Caki2 (cell line): ENCODE results near the gene CSNK1A1. TPM values are rescaled to one million over a fixed set of nuclear protein-coding genes. Genes with fewer than 3 reads are reported as not detected.
"Not testable (repeated sequence)": the region's sequence is repeated elsewhere in the genome, so short reads cannot be mapped to it uniquely, and the experiment has no call there.

Source experiments
- DNase-seq: peaks from one replicate; pipeline ENCODE4 v3.0.0-alpha.2; 2015; ENCODE audit warnings: low read depth
- in situ Hi-C: cut with HindIII; loops from 2 replicates; pipeline ENCODE4 v1.10.0; 2016; ENCODE audit warnings: low sequenced_read_pairs, low pct_unique_long_range_greater_than_20kb, mixed read lengths
- total RNA-seq: library from RNA; depleted of rRNA; stranded (reverse); fragments of >200 nt; shearing (Covaris generic); gene quantifications from 2 replicates; pipeline ENCODE4 v1.2.3, GENCODE V29; 2014; ENCODE audit warnings: low replicate concordance; rRNA removed

The CSNK1A1 gene
- total RNA-seq, 1 experiment from 2014 or later = 199 TPM

- DNase-seq = no peak
- in situ Hi-C loops = no loop called here
Measured at GRCh38 chr5:149450199-149450598, 101.0 kb downstream of the CSNK1A1 start.

GRCh38 chr5:149448831-149449714 lies 102.2 kb downstream of the CSNK1A1 start:
- in situ Hi-C loops = no loop called here
- DNase-seq = no peak

- DNase-seq = no peak
- in situ Hi-C loops = no loop called here
Measured at GRCh38 chr5:149448431-149448830, 102.8 kb downstream of the CSNK1A1 start.

GRCh38 chr5:149447373-149448367 lies 103.6 kb downstream of the CSNK1A1 start:
- in situ Hi-C loops = no loop called here
- no peak for DNase-seq

DNA sequence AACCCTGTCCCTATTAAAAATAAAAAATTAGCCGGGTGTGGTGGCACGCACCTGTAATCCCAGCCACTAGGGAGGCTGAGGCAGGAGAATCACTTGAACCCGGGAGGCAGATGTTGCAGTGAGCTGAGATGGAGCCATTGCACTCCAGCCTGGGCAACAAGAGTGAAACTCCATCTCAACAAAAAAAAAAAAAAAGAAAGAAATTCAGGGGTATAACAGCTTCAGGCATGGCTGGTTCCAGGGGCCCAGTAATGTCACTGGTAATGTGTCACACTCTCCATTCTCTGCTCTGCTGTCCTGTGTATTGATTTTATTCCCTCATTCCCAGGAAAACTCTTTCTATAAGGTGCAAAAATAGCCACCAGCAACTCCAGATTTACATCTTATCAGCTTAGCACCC lies 104.4 kb downstream of the CSNK1A1 start:
- in situ Hi-C loops, DNase-seq: not testable (repeated sequence)

DNA sequence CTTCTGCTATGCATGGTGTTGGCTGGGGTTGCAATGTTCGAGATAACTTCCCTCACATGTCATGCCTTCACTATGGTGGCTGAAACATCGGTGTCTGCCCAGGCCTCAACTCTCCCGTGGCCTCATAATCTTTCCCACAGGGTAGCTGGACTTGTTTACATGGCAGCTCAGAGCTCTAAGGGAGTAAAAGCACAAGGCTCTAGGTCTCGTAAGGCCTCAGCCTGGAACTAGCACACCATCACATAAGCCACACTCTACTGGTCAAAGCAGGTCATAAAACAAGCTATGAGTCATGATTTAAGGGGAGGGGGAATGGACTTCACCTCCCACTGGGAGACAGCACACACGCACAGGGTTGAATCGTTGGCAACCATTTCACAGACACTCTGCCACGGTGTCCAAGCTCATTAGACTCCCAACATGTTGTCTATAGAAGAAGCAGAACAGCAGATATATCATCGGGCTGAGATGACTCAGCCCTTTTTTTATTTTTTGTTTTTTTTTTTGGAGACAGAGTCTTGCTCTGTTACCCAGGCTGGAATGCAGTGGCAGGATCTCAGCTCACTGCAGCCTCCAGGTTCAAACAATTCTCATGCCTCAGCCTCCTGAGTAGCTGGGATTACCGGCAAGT lies 105.4 kb downstream of the CSNK1A1 start:
- peak; percentile 96 for DNase-seq
- in situ Hi-C loops = no loop called here

DNA sequence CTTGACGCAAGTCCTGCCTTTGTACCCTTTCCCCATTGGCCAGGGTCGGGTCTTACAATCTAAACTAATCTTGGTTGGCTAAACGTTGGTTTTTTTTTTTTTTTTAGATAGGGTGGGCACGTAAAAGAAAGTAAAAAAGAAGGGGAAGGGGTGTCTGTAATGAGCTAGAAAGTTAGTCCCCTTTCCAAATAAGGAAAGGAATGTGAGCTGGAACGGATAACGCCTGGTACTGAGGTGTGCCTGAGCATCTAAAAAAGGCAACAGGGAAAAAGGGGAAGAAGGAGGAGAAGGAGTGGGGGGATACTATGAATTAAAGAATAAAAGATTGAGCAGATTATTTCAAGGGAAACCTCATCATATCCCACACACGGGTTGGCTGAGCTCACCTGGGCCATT lies 105.9 kb downstream of the CSNK1A1 start:
- DNase-seq = no peak
- in situ Hi-C loops = no loop called here

- in situ Hi-C loops, DNase-seq: not testable (repeated sequence)
Measured at GRCh38 chr5:149444430-149444829, 106.8 kb downstream of the CSNK1A1 start.

- in situ Hi-C loops = no loop called here
- DNase-seq = no peak
Measured at GRCh38 chr5:149443210-149443609, 108.0 kb downstream of the CSNK1A1 start.

DNA sequence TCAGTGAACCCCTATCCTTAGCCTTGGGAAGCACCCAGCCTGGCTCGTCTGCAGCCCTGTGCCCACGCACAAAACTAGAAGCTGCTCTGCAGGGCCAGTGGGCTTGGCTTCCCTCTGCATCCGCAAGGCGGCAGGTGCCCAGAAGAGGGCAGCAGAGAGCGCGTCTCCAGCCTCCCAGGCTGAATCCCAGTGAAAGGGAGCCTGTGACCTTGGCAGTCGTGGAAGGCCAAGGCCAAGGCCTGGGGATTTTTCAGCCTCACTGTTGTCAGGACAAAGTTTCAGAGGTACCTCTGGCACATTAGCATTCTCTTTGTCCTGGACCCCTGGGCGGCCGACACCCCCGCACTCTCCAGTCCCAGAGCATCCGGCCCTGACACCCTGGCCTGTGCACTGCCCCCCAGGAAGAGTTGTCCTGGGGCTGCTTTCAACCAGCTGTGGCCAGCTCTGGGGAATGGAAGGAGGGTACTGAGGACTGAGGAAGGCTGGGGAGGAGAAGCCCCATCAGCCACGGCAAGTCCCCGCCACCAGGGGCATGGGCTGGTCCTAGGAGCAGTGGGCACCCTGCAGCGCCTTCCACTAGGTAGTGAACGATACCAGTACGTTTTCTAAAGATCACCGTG lies 108.6 kb downstream of the CSNK1A1 start:
- in situ Hi-C loops = no loop called here
- peak; percentile 64 for DNase-seq

Other genes starting within 250 kb of the CSNK1A1 start
- 5.5 and 6.1 TPM in 2 replicates for gene GRPEL2, start 205.9 kb downstream of the CSNK1A1 start, total RNA-seq
- 6.1 and 7.3 TPM in 2 replicates for gene PCYOX1L, start 193.4 kb downstream of the CSNK1A1 start, total RNA-seq
- not detected in 2 replicates for gene IL17B, start 172.1 kb downstream of the CSNK1A1 start, total RNA-seq
- 3.8 and 5.0 TPM in 2 replicates for gene ARHGEF37, start 30.1 kb upstream of the CSNK1A1 start, total RNA-seq
- 0.17 and 0.43 TPM in 2 replicates for gene PPARGC1B, start 178.9 kb upstream of the CSNK1A1 start, total RNA-seq